PC-9 (cell line): ENCODE measurements around the gene PSMB7. TPM values are rescaled to one million over a fixed set of nuclear protein-coding genes. Genes with fewer than 3 reads are reported as not detected.

ENCODE experiments used
- BruUV-seq: library from RNA; stranded (reverse); fragments of 400-500 nt; replicated peaks from 2 replicates; lab custom pipeline; 2021; lab: Mats Ljungman, UMichigan
- CTCF ChIA-PET: fragments of 300-600 bp; sonication (Branson Sonifier 250); formaldehyde crosslinking; loops from one replicate; lab custom pipeline; 2022; ENCODE audit warnings: antibody characterized with exemption; lab: Charles Lee
- POLR2A ChIA-PET: fragments of 300-600 bp; sonication (Branson Sonifier 250); formaldehyde crosslinking; loops from one replicate; lab custom pipeline; 2022; ENCODE audit warnings: antibody characterized with exemption; ENCODE audit not compliant: unreplicated experiment; lab: Charles Lee
- DNase-seq, 2 experiments: peaks; one replicate each; pipeline versions ENCODE4 v3.0.0 to v3.0.0-alpha.2; 2015 to 2022; ENCODE audit warnings: mixed read lengths in 1 of 2
- H2AFZ ChIP-seq: fragments of 200-600 bp; sonication (generic); 2 replicates; pipeline ENCODE4 v1.8.1; 2017; ENCODE audit warnings: antibody characterized with exemption
- H3F3A ChIP-seq: fragments of 200-600 bp; sonication (generic); 2 replicates; pipeline ENCODE4 v1.8.1; 2017; ENCODE audit warnings: antibody characterized with exemption, mild to moderate bottlenecking, low read depth; ENCODE audit not compliant: insufficient read depth
- H3K27ac ChIP-seq: fragments of 200-600 bp; sonication (generic); 2 replicates; pipeline ENCODE4 v1.6.1; 2016; ENCODE audit warnings: mixed run types
- H3K27me3 ChIP-seq: fragments of 200-600 bp; sonication (generic); 2 replicates; pipeline ENCODE4 v1.6.1; 2016; ENCODE audit warnings: low read depth, mixed run types; ENCODE audit not compliant: insufficient read depth
- H3K36me3 ChIP-seq: fragments of 200-600 bp; sonication (generic); 2 replicates; pipeline ENCODE4 v1.6.1; 2016; ENCODE audit warnings: low read depth, mixed run types
- H3K4me1 ChIP-seq: fragments of 200-600 bp; sonication (generic); replicated peaks from 2 replicates; pipeline ENCODE4 v1.6.1; 2016; ENCODE audit warnings: mixed run types; ENCODE audit not compliant: insufficient read depth
- H3K4me2 ChIP-seq: fragments of 200-600 bp; sonication (generic); 2 replicates; pipeline ENCODE4 v1.6.1; 2017; ENCODE audit warnings: mixed run types
- H3K4me3 ChIP-seq: fragments of 200-600 bp; sonication (generic); 2 replicates; pipeline ENCODE4 v1.6.1; 2016; ENCODE audit warnings: mixed run types
- H3K79me2 ChIP-seq: fragments of 200-600 bp; sonication (generic); 2 replicates; pipeline ENCODE4 v1.6.1; 2017; ENCODE audit warnings: low read depth, mixed run types
- H3K9me2 ChIP-seq: fragments of 200-600 bp; sonication (generic); 2 replicates; pipeline ENCODE4 v1.8.1; 2017; ENCODE audit warnings: mild to moderate bottlenecking; ENCODE audit not compliant: insufficient read depth
- H3K9me3 ChIP-seq: fragments of 200-600 bp; sonication (generic); 2 replicates; pipeline ENCODE4 v1.8.1; 2016; ENCODE audit warnings: low read depth; ENCODE audit not compliant: insufficient read depth
- H4K20me1 ChIP-seq: fragments of 200-600 bp; sonication (generic); 2 replicates; pipeline ENCODE4 v1.8.1; 2017; ENCODE audit not compliant: insufficient read depth
- CTCF ChIP-seq: fragments of 200-600 bp; sonication (generic); conservative IDR thresholded peaks from 2 replicates; pipeline ENCODE4 v1.6.1; 2017; ENCODE audit warnings: mixed run types, antibody characterized with exemption, mild to moderate bottlenecking, moderate library complexity
- EZH2 ChIP-seq: fragments of 200-600 bp; sonication (generic); IDR thresholded peaks from 2 replicates; pipeline ENCODE4 v1.8.0; 2017; ENCODE audit warnings: antibody characterized with exemption, low read depth
- intact Hi-C: fragments of 100-400 bp; cut with micrococcal nuclease; formaldehyde crosslinking; loops from one replicate; pipeline ENCODE4 v1.10.0; 2022; ENCODE audit not compliant: unreplicated experiment
- total RNA-seq: library from RNA; stranded (reverse); gene quantifications from 2 replicates; pipeline ENCODE4 v1.2.3, GENCODE V29; 2021

PSMB7 gene
- total RNA-seq, 1 experiment from 2014 or later, result 359 TPM

GRCh38 chr9:124392254-124392870 is 22.9 kb downstream of the PSMB7 start:
- BruUV-seq, result TSS peak; percentile 19
- Histone ChIP-seq H3K9me3 (no peaks in the 10 kb centered on the region), H3K79me2 (peaks cover 84% of the 10 kb centered on the region), H3F3A (peaks cover 71% of the 10 kb centered on the region), H3K27ac (peak overlapping the region; percentile 97), H3K4me2 (peak overlapping the region; percentile 91), H3K27me3 (no peaks in the 10 kb centered on the region), H2AFZ (no peak overlapping the region), H4K20me1 (peaks cover 4% of the 10 kb centered on the region; the same call in 1 of the 2 replicates), H3K4me1 (peaks cover 88% of the 10 kb centered on the region), H3K4me3 (peak overlapping the region; percentile 51), H3K9me2 (no peaks in the 10 kb centered on the region), H3K36me3 (peaks cover 2% of the 10 kb centered on the region; the same call in 1 of the 2 replicates)
- ChIA-PET POLR2A (interaction anchor here (0.6 to 0.7 kb wide), 3 partner anchors 30 to 1073 kb away, joined by 3 read pairs; no protein-coding TSS in a partner anchor), CTCF (interaction anchor here (0.6 to 1.4 kb wide), 8 partner anchors 11 to 265 kb away, joined by 3 to 15 read pairs (median 4); no protein-coding TSS in a partner anchor)
- no peak for TF ChIP-seq EZH2
- TF ChIP-seq CTCF, result no peak
- DNase-seq, result peak; percentile 71 to 83
- intact Hi-C loops, result loop anchor here (2.0 to 10.0 kb wide), 8 partner anchors 98 to 1038 kb away; partner anchors contain the start of genes NR6A1 and OLFML2A

- H3K36me3 ChIP-seq, result no peaks in the 10 kb centered on the region; the same call in 1 of the 2 replicates
- peak overlapping the region; percentile 51 for H3K4me3 ChIP-seq
- peaks cover 72% of the 10 kb centered on the region for H3F3A ChIP-seq
- H3K79me2 ChIP-seq, result peaks cover 84% of the 10 kb centered on the region
- H3K9me2 ChIP-seq, result no peaks in the 10 kb centered on the region
- H3K27ac ChIP-seq, result peak overlapping the region; percentile 97
- no peak overlapping the region for H2AFZ ChIP-seq
- H3K4me2 ChIP-seq, result peak overlapping the region; percentile 91
- intact Hi-C loops, result loop anchor here (5.0 to 10.0 kb wide), 4 partner anchors 96 to 464 kb away; partner anchors contain the start of genes NR6A1 and OLFML2A
- ChIA-PET POLR2A (interaction anchor here (0.5 to 0.7 kb wide), 2 partner anchors 349 to 476 kb away, joined by 3 to 7 read pairs; no protein-coding TSS in a partner anchor), CTCF (interaction anchor here (0.6 kb wide), 1 partner anchor 85 kb away, joined by 4 read pairs; no protein-coding TSS in a partner anchor)
- 0 out of 2 replicates have a peak, but pooled peaks cover 6% of the 10 kb centered on the region for H4K20me1 ChIP-seq
- peak in 1 of 2 experiments; percentile 74 for DNase-seq
- H3K27me3 ChIP-seq, result no peaks in the 10 kb centered on the region
- no peaks in the 10 kb centered on the region for H3K9me3 ChIP-seq
- BruUV-seq, result no TSS peak
- TF ChIP-seq CTCF (no peak), EZH2 (no peak)
- H3K4me1 ChIP-seq, result peaks cover 89% of the 10 kb centered on the region
Measured at GRCh38 chr9:124390794-124391658, 24.2 kb downstream of the PSMB7 start.
